Thyroid gland (tissue), 4 donors: Measurements from ENCODE around the gene SRRM3. TPM values are rescaled to one million over a fixed set of nuclear protein-coding genes. Genes with fewer than 3 reads are reported as not detected.

Experiments
- DNase-seq, 2 donors: peaks; one replicate each; pipeline ENCODE4 v3.0.0-alpha.2; 2019
- H3K27ac ChIP-seq, 3 donors: fragments of 200-600 bp; sonication (generic); 1 replicate in 2 of 3; 2 replicates in 1 of 3; pipeline ENCODE4 v1.5.1; 2016 to 2019; ENCODE audit warnings: mild to moderate bottlenecking in 1 of 3, moderate library complexity in 1 of 3
- H3K27me3 ChIP-seq: fragments of 200-600 bp; sonication (generic); one replicate; pipeline ENCODE4 v1.5.1; 2019
- H3K36me3 ChIP-seq, 2 donors: fragments of 200-600 bp; sonication (generic); one replicate each; pipeline ENCODE4 v1.5.1; 2016 to 2019
- H3K4me1 ChIP-seq, 2 donors: fragments of 200-600 bp; sonication (generic); one replicate each; pipeline ENCODE4 v1.5.1; 2017 to 2019
- H3K4me3 ChIP-seq, 3 donors: fragments of 200-600 bp; sonication (generic); replicated peaks in 1 of 3; 1 replicate in 2 of 3; 2 replicates in 1 of 3; pipeline ENCODE4 v1.5.1; 2016; ENCODE audit warnings: mild to moderate bottlenecking in 1 of 3
- H3K9me3 ChIP-seq: fragments of 200-600 bp; sonication (generic); one replicate; pipeline ENCODE4 v1.5.1; 2017
- CTCF ChIP-seq, 6 experiments: fragments of 200-600 bp in 3 of 6; fragments of 450-650 bp in 3 of 6; sonication (generic) in 3 of 6; IDR thresholded peaks; one replicate each; pipeline ENCODE4 v1.5.1; 2016 to 2019; ENCODE audit warnings: antibody characterized with exemption in 6 of 6, mild to moderate bottlenecking in 2 of 6, inconsistent platforms in 1 of 6, moderate library complexity in 1 of 6
- POLR2A ChIP-seq, 2 donors: fragments of 450-650 bp; IDR thresholded peaks; one replicate each; pipeline ENCODE4 v1.6.1; 2017; ENCODE audit warnings: antibody characterized with exemption in 2 of 2, mild to moderate bottlenecking in 2 of 2, moderate library complexity in 1 of 2
- WGBS, 2 donors: methylation state at CpG; one replicate each; pipeline ENCODE4 v1.1.5; 2017; 5-methylcytosine and 5-hydroxymethylcytosine counted together
- intact Hi-C: fragments of 100-400 bp; cut with DNase I; formaldehyde crosslinking; loops from one replicate; pipeline ENCODE4 v1.15.1; 2023
- total RNA-seq, 4 donors: library from RNA; depleted of rRNA; stranded (reverse); fragments of >200 nt; gene quantifications; one replicate each; pipeline ENCODE4 v1.2.3, GENCODE V29; 2016

The SRRM3 gene
- total RNA-seq, 4 donors from 2014 or later: 0.50 to 6.4 (median 2.0) TPM

GRCh38 chr7:76278540-76278939 lies 76.8 kb downstream of the SRRM3 start:
- Histone ChIP-seq H3K36me3 (no peaks in the 10 kb centered on the region), H3K4me3 (no peak overlapping the region), H3K27ac (no peak overlapping the region), H3K4me1 (peaks cover 0 to 24% of the 10 kb centered on the region in 2 donors), H3K27me3 (no peaks in the 10 kb centered on the region), H3K9me3 (no peaks in the 10 kb centered on the region)
- intact Hi-C loops: no loop called here
- no peak for TF ChIP-seq POLR2A (IDR thresholded peaks at IDR 0.05)
- TF ChIP-seq CTCF (IDR thresholded peaks at IDR 0.05): no peak
- 100% methylated on average over 1 of the region's 1 CpG; no CpG with 5 or more reads in 1 of the 2 donors for WGBS, 2 donors
- no peak for DNase-seq

DNA sequence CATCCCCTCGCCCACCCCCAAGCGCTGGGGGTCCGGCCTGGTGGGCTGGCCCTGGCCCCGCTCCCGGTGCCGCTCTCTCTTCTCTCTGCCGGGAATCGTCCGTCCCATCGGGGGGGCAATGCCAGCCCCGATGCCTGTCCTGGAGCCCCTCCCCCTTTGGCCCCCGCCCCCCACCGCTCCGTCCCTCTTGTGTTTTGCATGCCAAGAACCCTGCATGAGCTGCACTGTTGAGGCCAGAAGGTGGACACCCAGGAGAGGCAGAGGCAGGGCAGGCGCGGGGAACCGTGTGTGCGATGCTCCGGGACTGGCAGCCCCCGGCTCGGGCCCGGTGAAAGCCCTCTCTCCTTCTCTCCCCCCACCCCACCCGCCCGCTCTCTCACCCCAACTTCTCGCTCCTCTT lies 78.7 kb downstream of the SRRM3 start:
- intact Hi-C loops: no loop called here
- Histone ChIP-seq H3K27ac (no peak overlapping the region), H3K9me3 (no peaks in the 10 kb centered on the region), H3K36me3 (no peaks in the 10 kb centered on the region), H3K27me3 (no peaks in the 10 kb centered on the region), H3K4me3 (no peak overlapping the region), H3K4me1 (peaks cover 0 to 24% of the 10 kb centered on the region in 2 donors)
- 15 to 16% methylated on average over 18 to 19 of the region's 25 CpGs for WGBS, 2 donors
- no peak for TF ChIP-seq CTCF (IDR thresholded peaks at IDR 0.05)
- no peak for TF ChIP-seq POLR2A (IDR thresholded peaks at IDR 0.05)
- DNase-seq: no peak

GRCh38 chr7:76281006-76281705 lies 79.5 kb downstream of the SRRM3 start:
- H3K9me3 ChIP-seq: no peaks in the 10 kb centered on the region
- peak overlapping the region in 1 of 3 donors; percentile 59 for H3K4me3 ChIP-seq
- TF ChIP-seq CTCF (IDR thresholded peaks at IDR 0.05): no peak
- TF ChIP-seq POLR2A (IDR thresholded peaks at IDR 0.05): no peak
- intact Hi-C loops: no loop called here
- 4 to 6% methylated on average over 20 to 30 of the region's 63 CpGs for WGBS, 2 donors
- H3K27ac ChIP-seq: no peak overlapping the region
- H3K4me1 ChIP-seq: peaks cover 0 to 24% of the 10 kb centered on the region in 2 donors
- no peaks in the 10 kb centered on the region for H3K36me3 ChIP-seq
- DNase-seq: no peak
- no peaks in the 10 kb centered on the region for H3K27me3 ChIP-seq

DNA sequence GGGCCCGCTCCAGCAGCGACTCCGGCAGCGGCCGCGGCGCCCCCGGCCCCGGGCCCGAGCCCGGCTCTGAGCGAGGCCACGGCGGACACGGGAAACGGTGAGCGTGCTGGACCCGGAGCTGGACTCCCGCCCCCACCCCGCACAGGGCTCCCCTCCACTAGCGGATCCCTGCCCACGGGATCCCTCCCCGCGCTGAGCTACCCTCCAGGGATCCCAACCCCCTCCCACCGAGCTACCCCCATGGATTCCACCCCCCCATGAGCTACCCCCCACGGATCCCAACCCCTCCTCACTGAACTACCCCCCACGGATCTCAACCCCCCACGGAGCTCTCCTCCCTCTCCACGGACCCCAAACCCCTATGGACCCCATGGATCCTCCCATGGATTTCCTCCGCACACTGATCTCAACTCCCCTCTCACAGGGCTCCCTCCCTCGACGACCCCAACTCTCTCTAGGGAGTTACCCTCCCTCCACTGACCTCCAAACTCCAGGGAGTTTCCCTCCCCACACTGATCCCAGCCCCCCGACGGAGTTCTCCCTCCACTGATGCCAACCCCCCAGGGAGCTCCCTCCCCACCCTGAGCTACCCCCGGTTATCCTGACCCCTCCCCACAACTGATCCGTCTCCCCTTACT lies 80.1 kb downstream of the SRRM3 start:
- Histone ChIP-seq H3K36me3 (no peaks in the 10 kb centered on the region), H3K27ac (no peak overlapping the region), H3K4me1 (peaks cover 0 to 24% of the 10 kb centered on the region in 2 donors), H3K4me3 (peak overlapping the region in 1 of 3 donors; percentile 59), H3K9me3 (no peaks in the 10 kb centered on the region), H3K27me3 (no peaks in the 10 kb centered on the region)
- WGBS, 2 donors: 0 to 9% methylated on average over 7 to 9 of the region's 36 CpGs
- intact Hi-C loops: no loop called here
- DNase-seq: no peak
- no peak for TF ChIP-seq CTCF (IDR thresholded peaks at IDR 0.05)
- no peak for TF ChIP-seq POLR2A (IDR thresholded peaks at IDR 0.05)
